Dedifferentiated amniotic fluid mesenchymal stem cell (primary cell): ENCODE results near the gene ADGRL1.
"Not testable (repeated sequence)": the region's sequence is repeated elsewhere in the genome, so short reads cannot be mapped to it uniquely, and the experiment has no call there.

ENCODE experiments used
- DNase-seq: peaks from one replicate; pipeline ENCODE4 v3.0.0-alpha.2; 2016; ENCODE audit errors: extremely low spot score

ADGRL1 gene

DNA sequence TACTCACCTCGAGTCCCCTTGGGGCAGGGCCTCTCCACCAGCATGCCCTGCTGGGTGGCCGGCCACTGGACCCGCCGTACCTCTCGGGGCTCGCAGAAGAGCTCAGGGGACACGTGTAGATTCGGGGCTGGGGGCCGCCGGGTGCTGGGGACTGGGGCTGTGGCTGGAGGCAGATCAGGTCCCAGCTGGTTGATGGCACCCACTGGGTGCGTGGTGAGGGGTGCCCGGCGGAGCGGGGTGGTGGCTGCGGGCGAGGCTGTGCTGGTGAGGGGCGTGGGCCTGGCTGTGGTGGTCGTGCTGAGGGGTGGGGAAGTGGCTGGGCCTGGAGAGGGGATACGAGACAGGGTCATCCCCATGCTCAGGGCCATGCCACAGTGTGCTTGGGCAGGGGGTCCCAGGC lies 44.7 kb downstream of the ADGRL1 start:
- no peak for DNase-seq

DNA sequence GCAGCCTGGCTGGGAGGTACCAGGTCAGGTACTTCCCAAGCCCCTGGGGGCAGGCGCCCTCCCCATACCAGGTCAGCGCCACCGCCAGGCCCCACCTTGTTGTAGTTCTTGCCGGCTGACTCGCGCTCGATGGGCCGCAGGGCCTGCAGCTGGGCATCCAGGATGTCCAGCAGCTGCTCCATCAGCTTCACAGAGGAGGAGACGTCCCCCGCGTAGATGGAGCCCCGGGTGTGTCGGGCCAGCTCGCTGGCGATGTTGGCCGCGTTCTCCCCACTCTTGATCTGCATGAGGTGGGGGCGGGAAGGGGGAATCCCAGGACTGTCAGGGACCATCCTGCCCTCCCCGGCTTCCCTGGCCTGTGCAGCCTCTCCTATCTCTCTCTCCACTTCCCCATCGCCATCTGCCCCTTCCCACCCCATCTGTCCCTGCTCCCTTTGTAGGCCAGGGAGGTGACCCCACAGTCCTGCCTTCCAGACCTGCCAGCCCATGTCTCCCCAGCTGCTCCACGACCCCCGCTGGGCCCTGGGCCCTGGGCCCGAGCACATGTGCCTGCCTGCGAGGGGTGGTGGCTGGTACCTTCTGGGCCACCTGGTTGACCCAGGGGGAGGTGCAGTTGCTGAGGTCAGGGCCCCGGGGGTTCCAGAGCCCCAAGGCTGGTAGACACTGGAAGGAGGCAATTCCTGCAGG lies 45.8 kb downstream of the ADGRL1 start:
- DNase-seq, result no peak

DNA sequence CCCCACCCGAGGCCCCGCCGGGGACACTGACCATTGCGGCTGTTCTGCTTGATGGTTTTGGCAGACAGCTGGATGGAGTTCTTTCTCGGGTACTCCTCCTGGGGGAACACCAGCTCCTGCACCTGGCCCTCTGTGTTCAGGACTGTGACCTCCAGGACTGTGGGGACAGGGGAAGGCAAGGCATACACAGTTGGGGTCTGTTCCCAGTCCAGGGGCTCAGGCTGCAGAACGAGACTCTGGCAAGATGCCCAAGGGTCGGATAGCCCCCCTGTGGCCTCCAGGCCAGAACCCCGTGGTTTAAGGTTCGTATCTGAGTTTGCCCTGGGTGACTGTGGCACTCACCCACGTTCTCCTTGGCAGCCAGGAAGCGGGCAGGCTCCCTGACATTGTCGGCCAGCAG lies 46.9 kb downstream of the ADGRL1 start:
- DNase-seq, result no peak

DNA sequence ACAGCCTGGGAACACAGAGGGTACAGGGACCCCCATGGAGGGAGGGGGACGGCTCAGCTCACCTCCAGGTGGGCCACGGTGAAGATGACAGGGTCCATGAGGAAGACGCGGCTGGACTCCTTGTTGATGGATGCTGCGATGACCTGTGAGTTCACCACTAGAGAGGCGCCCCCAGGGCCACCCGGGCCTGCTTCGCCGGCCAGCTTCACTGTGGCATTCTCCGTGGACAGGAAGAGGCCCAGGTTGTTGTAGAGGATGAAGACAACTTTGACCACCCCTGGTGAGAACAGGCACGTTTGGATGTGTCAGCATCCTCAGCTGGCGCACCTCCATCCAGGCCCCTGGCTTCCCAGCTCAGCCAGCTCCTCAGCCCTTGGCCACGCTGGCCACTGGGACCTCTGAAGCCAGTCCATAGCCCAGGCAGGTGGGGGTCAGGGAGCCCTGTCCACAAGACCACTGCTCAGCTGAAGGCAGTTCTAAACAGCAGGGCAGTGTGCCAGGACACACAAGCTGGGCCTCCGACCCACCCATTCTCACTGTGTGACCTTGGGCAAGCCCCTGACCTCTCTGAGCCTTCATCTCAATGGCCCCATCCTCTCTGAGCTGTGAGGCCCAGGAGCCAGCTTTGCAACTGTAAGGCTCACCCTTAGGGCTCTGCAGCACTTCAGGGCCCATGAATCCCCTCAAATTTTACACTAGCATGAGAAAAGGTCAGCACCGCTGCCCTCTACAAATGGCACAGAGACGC lies 47.5 kb downstream of the ADGRL1 start:
- DNase-seq, result no peak

DNA sequence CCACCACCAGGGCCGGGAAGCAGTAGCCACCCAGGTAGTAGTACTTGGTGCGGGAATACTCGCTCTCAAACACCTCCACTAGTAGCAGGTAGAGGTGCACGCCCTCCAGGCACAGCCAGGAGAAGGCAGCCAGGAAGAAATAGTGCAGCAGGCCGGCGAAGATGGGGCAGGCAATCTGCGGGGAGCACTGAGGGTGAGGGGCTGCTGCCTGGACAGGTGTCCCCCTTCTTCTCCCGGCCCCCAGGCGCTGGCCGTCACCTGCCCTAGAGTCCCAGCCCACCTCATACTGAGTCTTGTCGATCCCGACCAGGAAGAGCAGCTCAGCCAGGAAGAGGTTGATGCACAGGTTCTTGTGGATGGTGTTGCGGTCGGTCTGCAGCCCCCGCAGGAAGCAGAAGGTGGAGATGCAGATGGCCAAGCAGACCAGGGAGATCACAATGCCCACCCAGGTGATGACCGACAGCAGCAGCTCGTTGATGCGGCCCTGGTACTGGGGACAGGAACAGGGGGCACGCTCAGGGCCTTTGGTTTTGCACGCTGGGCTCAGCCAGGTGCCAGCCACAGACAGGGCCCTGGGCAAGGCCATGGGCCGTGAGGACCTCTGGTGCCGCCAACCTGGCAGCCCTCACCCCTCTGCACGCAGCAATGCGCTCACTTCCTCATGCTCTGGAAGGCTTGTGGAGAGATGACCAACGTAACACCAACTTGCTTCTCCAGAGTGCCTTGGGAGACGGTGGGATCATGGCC lies 48.8 kb downstream of the ADGRL1 start:
- no peak for DNase-seq

DNA sequence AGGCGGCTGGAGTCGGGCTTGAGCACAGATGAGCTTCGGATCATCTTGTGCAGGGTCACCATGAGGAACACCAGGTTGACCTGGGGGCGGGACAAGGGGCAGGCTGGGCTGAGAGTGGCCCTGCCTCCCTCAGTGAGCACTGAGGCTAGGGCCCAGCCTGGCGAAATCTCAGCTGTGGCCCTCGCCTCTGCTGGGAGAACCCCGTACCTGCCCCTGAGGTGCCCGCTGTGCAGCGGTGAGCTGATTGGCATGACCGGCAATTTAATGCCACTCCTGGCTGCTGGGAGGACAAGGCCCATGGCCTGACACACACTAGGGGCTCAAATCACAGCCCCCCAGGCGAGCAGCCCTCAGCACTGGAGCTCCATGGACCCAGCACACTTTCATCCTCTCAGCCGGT lies 49.8 kb downstream of the ADGRL1 start:
- no peak for DNase-seq

DNA sequence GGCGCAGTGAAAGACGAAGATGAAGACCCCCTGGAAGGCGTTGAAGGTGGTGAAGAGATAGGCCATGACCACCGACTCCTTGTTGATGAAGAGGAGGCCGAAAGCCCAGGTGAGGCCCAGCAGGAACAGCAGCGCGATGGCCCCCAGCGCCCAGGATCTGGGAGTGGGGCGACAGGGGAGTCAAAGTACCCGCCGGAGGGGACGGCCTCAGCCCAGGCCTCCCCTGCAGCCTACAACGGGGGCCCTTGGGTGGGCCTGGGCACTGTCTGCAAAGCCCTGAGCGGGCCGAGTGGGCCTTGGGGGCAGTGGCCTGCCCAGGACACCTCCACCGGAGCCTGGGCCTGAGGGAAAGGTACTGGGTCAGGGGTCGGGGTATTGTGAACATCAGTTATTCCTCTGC lies 50.6 kb downstream of the ADGRL1 start:
- no peak for DNase-seq

DNA sequence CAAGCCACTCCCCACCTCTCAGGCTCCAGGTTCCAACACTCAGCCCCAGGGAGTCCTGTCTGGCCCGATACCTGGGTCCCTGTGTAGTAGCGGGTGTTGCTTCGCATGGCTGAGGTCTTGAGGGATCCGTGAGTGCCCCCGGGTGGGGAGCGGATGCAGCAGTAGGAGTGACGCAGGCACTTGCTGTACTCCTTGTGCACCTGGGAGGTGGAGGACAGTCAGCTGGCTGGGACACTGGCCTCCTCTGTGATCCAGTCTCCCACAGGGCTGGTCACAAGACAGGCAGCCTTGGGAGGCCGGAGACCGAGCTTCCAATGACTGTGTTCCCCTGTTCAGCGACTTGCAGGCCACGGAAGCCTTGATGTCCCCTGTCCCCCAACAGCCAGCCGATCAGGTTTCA lies 53.3 kb downstream of the ADGRL1 start:
- DNase-seq, result no peak

DNA sequence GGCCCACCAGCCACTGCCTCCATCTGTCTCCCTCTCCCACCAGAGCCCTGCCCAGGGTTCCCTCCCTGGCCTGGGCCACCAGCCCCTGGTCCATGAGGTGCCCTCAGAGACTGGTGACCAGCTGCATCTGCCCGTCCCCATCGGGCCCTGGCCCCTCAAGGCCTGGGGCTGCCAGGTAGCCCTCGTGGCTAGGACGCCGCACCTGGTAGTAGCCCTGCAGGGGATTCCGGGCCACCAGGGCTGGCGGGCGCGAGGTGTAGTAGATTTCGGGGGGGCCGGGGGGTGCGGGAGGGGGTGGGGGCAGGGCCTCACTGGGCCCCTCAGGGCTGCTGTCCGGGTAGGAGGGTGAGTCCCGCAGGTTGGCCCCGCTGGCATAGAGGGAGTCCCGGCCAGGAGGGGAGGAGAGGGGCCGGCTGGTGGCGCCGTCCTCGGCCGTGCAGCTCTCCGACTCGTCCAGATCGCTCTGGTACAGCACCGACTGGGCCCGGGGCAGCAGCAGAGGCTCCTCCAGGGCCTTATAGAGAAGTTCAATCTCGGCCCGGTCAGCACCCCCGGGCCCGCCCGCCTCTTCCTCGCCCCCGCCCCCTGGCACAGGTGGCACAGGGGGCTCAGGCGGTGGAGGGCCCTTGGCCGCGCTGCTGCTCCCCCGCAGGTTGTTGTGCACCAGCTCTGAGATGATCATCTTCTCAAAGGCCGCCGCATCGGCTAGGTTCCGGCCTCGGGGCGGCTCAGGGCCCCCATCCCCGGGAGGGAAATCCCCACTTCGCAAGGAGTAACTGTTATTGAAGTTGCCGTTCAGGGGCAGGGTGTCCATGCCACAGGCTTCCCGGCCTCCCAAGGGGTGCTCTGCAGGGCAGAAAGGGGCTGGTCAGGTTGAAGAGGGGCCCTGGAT lies 55.0 kb downstream of the ADGRL1 start:
- DNase-seq, result no peak

DNA sequence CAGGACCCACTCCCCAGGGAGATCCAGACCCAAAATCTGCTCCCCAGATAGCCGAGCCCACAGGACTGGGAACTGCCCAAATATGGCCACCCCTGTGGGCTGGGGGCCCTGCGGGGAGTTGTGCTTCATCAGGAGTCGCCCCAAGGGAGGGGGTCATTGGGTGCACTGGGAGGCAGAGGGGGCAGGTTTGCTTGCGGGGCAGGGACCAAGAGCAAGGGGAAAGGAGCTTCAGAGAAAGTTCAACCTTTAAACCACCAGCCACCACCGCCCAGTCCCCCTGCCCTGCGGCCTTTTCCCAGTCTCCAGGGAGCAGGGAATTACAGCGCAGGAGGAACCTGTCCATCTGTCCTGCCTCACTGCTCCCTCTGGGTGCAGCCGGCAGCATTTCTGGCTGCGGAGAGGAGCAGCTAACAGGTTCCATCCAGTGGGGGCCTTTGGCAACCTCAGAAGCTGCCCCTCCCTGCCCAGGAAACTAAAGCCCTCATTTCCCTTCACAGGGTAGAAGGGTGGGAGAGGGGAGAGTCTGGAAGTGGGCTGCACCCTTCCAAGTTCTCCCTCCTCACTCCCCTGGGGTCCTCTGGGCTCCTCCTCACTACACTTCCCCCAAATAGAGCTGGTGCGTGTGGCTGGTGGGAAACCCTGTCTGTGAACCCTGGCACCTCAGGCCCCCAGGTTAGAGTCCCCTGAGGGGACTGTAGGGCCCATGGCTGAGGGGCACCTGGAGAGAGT lies 55.8 kb downstream of the ADGRL1 start:
- no peak for DNase-seq

DNA sequence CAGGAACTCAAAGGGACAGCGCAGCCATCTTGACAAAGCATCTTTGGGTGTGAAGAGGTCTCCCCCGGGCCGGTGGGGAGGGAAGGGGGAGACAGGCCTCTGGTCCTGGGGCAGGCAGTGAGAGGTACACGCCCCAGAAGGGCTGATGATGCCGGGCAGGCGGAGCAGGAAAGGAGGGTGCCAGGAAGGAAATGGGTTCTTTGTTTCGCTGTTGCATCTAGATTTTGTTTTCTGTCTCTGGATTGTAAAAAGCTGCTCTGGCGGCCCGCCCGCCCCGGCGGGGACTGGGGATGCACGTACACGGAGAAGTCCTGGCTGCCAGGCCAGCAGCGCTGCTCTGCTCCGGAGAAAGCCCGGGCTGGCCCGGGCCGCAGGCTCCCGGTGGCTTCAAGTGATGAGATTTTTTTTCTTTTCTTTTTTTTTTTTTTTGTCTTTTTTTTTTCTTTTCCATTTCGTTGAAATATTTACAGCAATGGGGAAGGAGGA lies 56.4 kb downstream of the ADGRL1 start:
- DNase-seq, result no peak

DNA sequence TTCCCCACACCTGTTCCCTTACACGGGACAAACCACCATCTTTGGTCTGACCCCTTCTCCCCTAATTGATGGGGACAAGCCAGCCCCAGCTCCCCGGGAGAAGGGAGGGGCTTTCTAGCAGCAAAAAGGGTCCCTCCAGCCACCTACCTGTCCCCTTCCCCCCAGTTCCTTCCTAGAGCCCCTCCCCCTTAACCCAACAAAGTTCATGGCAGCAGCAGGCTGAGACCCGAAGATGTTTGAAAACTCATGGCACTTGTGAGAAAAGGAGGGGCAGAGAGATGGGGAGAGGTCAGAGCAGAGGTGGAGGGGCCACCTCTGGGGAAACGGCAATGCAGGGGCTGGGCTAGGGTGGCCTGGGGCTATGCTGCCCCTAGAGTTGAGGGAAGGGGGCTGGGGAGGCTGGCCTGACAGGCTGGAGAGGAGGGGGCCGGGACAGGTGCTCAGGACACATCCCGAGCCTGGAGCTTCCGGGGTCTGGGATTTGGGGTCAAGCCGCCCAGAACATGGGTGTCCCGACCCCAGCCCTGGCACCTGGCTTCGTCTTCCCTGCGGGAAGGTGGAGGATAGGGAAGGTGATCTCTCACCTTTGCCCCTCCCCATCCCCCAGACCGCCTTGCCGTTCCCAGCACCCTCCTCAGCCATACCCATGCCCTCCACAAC lies 57.1 kb downstream of the ADGRL1 start:
- DNase-seq, result no peak

DNA sequence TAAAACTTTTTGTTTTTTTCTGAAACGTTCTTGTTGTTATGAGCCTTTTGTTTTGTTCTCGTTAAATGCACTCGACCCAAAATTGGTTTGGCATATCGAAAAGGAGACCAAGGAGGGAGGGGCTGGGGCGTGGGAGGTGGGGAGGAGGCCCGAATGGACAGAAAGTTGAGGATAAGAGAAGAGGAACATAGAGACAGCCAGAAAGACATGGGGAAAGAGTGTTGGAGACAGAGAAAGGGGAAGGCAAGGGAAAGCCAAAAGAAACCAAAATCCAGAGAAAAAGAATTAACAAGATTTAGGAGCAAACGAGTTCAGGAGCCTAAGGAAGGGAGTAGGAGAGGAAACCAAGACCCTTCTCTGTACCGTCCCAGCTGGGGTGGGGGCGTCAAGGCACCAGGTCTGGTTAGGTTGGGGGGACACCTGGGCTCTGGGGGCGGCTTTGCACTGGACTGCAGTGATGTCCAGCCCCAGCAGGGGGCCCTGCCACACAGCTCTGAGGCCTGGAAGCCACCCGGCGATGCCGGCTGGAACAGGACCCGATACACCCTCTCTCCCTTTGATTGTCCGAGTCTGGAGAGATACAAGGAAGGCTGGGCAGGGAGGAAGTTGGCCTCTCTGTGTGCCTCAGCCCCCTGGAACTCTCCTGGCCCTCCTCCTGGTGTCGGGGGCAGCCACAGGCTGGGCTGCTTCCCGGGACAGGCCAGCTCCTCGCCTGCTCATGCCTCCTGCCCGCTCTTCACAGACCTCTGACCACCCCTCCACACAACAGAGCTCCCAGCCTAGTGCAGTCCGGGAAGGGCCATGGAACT lies 58.0 kb downstream of the ADGRL1 start:
- peak; percentile 38 for DNase-seq

DNA sequence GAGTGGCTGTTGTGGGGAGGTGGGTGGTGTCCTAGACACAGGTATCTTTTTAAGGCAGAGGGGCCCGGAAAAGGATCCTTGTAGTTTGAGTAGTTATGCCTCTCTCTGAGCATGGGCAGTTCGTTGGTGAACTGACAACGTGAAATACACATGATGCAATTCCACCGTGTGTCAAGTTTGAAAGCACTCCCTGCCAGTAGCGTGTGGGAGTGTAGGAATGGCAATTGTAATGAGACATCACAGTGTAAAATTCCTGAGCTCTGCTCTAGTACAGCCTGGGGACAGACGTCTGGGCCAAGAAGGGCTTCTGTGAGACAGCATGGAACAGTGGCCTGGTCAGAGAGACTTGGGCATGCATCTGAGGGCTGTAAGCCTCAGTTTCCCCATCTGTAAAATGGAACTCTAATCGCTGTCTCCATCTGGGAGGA lies 59.2 kb downstream of the ADGRL1 start:
- DNase-seq, result peak; percentile 82

DNA sequence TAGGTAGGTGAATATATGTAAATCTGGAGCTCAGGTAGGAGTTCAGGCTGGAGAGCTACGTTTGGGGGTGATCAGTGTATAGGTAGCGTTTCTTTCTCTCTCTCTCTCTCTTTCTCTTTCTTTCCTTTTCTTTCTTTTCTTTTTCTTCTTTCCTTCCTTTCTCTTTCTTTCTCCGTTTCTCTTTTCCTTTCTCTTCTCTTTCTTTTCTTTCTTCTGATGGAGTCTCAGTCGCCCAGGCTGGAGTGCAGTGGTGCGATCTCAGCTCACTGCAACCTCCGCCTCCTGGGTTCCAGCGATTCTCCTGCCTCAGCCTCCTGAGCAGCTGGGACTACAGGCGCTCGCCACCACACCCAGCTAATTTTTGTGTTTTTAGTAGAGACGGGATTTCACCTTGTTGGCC lies 59.8 kb downstream of the ADGRL1 start:
- DNase-seq, result not testable (repeated sequence)

DNA sequence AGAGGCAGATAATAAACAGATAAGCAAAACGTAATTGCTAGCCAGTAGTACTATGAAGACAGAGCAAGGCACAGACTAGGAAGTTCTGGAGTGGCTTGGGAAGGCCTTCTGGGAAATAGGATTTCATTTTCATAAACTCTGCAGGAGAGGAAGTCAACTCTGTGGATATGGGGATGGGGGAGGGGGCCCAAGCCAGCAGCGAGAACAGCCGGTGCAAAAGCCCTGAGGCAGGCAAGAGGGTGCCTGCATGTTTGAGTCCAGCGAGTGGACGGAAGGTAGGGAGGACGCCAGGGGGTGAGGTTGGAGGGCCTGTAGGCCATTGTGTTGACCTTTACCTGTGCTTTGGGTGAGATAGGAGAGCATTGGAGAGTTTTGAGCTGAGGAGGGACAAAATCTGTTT lies 60.6 kb downstream of the ADGRL1 start:
- DNase-seq, result no peak

DNA sequence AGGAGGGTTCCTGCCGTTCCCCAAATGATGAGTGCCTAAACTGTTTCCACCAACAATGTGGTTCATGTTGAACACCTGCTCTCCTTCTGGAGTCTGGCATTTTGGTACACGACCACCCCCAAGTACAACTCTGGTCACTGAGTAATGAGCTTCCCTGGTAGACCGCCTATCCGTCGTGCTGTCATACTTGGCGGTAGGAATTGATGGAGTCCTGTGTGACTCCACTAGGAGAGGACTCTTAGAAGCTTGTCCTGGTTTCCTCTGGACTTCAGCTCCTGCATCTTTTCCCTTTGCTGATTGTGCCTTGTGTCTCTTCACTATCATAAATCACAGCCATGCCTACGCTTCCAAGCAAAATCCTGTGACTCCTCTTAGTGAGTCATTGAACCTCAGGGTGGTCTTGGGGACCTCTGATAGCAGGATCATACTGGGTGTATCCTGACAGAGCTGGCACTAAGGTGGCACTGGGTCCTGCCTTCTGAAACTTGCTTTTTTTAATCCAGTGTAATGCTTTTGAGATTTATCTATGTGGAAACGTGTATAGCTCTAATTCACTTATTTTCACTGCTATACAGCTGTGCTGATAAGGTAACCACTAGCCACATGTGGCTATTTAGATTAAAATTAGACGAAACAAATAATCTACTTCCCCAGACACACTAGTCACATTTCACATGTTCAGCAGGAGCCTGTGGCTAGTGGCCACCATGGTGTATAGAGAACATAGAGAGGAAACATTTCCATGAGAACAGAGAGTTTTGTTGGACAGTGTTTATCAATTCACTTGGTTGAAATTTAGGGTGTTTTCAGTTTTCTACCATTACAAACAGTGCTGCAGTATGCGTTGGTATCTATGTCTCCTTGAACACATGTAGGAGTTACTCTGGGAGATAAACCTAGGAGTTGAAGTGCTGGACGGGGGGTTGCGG lies 63.4 kb downstream of the ADGRL1 start:
- DNase-seq, result no peak

DNA sequence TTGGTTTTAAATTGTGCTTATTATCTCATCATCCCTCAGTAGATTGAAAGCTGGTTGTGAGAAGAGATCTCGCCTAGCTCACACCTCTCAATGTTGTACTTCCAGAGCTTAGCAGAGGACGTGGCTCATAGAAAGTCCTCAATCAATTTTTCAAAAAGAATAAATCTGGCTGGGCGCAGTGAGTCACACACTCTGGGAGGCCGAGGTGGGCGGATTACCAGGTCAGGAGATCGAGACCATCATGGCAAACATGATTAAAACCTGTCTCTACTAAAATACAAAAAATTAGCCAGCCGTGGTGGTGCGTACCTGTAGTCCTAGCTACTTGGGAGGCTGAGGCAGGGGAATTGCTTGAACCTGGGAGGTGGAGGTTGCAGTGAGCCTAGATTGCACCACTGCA lies 64.9 kb downstream of the ADGRL1 start:
- no peak for DNase-seq
